Uterus (tissue), 4 donors: ENCODE data around the gene KCNMA1. TPM values are rescaled to one million over a fixed set of nuclear protein-coding genes. Genes with fewer than 3 reads are reported as not detected.

ENCODE experiments used
- DNase-seq, 2 donors: peaks; one replicate each; pipeline ENCODE4 v3.0.0-alpha.2; 2019 to 2020
- H3K27ac ChIP-seq, 2 donors: fragments of 200-600 bp; sonication (generic); 1 replicate in 1 of 2; 2 replicates in 1 of 2; pipeline ENCODE4 v1.5.1; 2016 to 2018
- H3K27me3 ChIP-seq, 2 donors: fragments of 200-600 bp; sonication (generic); one replicate each; pipeline ENCODE4 v1.5.1; 2018 to 2019; ENCODE audit warnings: control low read depth in 1 of 2
- H3K36me3 ChIP-seq, 2 donors: fragments of 200-600 bp; sonication (generic); one replicate each; pipeline ENCODE4 v1.5.1; 2019; ENCODE audit warnings: control low read depth in 1 of 2
- H3K4me1 ChIP-seq, 2 donors: fragments of 200-600 bp; sonication (generic); one replicate each; pipeline ENCODE4 v1.5.1; 2018 to 2019; ENCODE audit warnings: control low read depth in 1 of 2
- H3K4me3 ChIP-seq, 2 donors: fragments of 200-600 bp; sonication (generic); 1 replicate in 1 of 2; 2 replicates in 1 of 2; pipeline ENCODE4 v1.5.1; 2018 to 2019; ENCODE audit warnings: mild to moderate bottlenecking in 1 of 2
- H3K9me3 ChIP-seq, 2 donors: fragments of 200-600 bp; sonication (generic); one replicate each; pipeline ENCODE4 v1.5.1; 2019; ENCODE audit warnings: control low read depth in 1 of 2
- POLR2A ChIP-seq, 2 donors: fragments of 450-650 bp; IDR thresholded peaks; one replicate each; pipeline ENCODE4 v1.6.1; 2016; ENCODE audit warnings: antibody characterized with exemption in 2 of 2, mild to moderate bottlenecking in 1 of 2, moderate library complexity in 1 of 2
- intact Hi-C: fragments of 100-400 bp; cut with DNase I; formaldehyde crosslinking; loops from one replicate; pipeline ENCODE4 v1.15.1; 2023; ENCODE audit warnings: low total_unique reads
- total RNA-seq, 4 donors: library from RNA; depleted of rRNA in 3 of 4; stranded (reverse); fragments of >200 nt in 3 of 4; gene quantifications; one replicate each; pipeline versions ENCODE4 v1.1.0 to v1.2.4, GENCODE V29; 2014 to 2023
- TF ChIP-seq, protein P1 (sequence below), 4 experiments: fragments of 200-600 bp in 2 of 4; fragments of 450-650 bp in 2 of 4; sonication (generic) in 2 of 4; IDR thresholded peaks; one replicate each; pipeline ENCODE4 v1.5.1; 2016 to 2019; ENCODE audit warnings: antibody characterized with exemption in 4 of 4, mild to moderate bottlenecking in 2 of 4, moderate library complexity in 1 of 4
- donor health status: DM: yes; HTN: yes; CAD: no.

The KCNMA1 gene
- total RNA-seq, 4 donors from 2014 or later = 86.2 to 236 (median 164) TPM

- Histone ChIP-seq H3K9me3 (no peaks in the 10 kb centered on the region), H3K27ac (peak overlapping the region in 1 of 2 donors; percentile 44), H3K27me3 (no peaks in the 10 kb centered on the region), H3K4me1 (no peaks in the 10 kb centered on the region), H3K36me3 (no peaks in the 10 kb centered on the region), H3K4me3 (no peak overlapping the region)
- intact Hi-C loops = no loop called here
- TF ChIP-seq POLR2A (IDR thresholded peaks at IDR 0.05) = no peak
- TF ChIP-seq, protein P1, sequence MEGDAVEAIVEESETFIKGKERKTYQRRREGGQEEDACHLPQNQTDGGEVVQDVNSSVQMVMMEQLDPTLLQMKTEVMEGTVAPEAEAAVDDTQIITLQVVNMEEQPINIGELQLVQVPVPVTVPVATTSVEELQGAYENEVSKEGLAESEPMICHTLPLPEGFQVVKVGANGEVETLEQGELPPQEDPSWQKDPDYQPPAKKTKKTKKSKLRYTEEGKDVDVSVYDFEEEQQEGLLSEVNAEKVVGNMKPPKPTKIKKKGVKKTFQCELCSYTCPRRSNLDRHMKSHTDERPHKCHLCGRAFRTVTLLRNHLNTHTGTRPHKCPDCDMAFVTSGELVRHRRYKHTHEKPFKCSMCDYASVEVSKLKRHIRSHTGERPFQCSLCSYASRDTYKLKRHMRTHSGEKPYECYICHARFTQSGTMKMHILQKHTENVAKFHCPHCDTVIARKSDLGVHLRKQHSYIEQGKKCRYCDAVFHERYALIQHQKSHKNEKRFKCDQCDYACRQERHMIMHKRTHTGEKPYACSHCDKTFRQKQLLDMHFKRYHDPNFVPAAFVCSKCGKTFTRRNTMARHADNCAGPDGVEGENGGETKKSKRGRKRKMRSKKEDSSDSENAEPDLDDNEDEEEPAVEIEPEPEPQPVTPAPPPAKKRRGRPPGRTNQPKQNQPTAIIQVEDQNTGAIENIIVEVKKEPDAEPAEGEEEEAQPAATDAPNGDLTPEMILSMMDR (IDR thresholded peaks at IDR 0.05) = no peak
- DNase-seq = no peak
Measured at GRCh38 chr10:77613476-77614130, 24.0 kb downstream of the KCNMA1 start.

GRCh38 chr10:77611670-77612069 is 25.9 kb downstream of the KCNMA1 start:
- intact Hi-C loops = no loop called here
- Histone ChIP-seq H3K27ac (no peak overlapping the region), H3K36me3 (no peaks in the 10 kb centered on the region), H3K4me3 (no peak overlapping the region), H3K4me1 (no peaks in the 10 kb centered on the region), H3K9me3 (no peaks in the 10 kb centered on the region), H3K27me3 (no peaks in the 10 kb centered on the region)
- TF ChIP-seq, protein P1 (IDR thresholded peaks at IDR 0.05) = no peak
- TF ChIP-seq POLR2A (IDR thresholded peaks at IDR 0.05) = no peak
- no peak for DNase-seq

DNA sequence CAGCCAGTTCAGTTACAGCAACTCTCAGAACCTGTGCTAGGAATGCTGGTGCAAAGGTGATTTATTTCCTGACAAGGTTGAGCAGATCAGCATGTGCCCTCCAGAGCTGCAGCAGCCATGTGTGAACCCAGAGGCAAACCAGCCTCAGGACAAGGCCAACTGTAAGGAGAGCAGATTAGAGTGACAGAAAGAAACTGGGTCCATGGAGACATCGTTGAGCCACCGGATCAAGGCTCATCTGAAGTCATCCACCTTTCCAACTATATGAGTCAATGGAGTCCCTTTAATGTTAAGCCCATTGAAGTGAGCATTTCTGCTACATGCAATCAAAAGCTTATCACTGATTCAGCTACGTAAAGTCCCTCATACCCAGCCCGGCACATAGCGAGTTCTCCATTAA is 26.4 kb downstream of the KCNMA1 start:
- Histone ChIP-seq H3K9me3 (no peaks in the 10 kb centered on the region), H3K27me3 (no peaks in the 10 kb centered on the region), H3K4me3 (no peak overlapping the region), H3K36me3 (no peaks in the 10 kb centered on the region), H3K4me1 (no peaks in the 10 kb centered on the region), H3K27ac (no peak overlapping the region)
- TF ChIP-seq, protein P1 (IDR thresholded peaks at IDR 0.05) = no peak
- no peak for TF ChIP-seq POLR2A (IDR thresholded peaks at IDR 0.05)
- no peak for DNase-seq
- intact Hi-C loops = no loop called here

DNA sequence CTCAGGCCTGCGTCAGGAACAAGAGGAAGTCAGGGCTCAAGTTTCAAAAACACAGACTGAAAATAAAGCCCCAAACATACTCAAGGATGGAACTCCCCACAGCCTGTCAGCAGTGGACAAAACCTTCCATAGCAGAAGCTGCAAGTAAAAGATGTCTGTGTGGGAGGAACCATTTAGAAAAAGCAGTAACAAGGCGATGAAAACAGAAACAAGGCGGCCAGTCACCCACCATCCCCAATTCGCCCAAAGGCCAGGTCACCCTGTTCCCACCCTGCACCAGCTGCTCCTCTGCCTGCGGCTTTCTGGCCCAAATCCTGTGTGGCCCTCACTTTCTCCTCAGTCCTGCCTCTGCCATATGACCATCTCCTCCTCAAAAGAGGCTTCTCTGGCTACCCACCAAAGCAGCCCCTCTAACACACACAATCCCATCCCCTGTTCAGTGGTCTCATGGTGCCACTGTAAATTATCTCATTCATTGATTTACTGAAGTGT is 27.8 kb downstream of the KCNMA1 start:
- H3K4me1 ChIP-seq = no peaks in the 10 kb centered on the region
- no peaks in the 10 kb centered on the region for H3K9me3 ChIP-seq
- peak in 1 of 2 donors; percentile 30 for DNase-seq
- H3K27me3 ChIP-seq = no peaks in the 10 kb centered on the region
- H3K27ac ChIP-seq = peak overlapping the region; percentile 57 to 61
- no peaks in the 10 kb centered on the region for H3K36me3 ChIP-seq
- intact Hi-C loops = no loop called here
- TF ChIP-seq POLR2A (IDR thresholded peaks at IDR 0.05) = no peak
- TF ChIP-seq, protein P1 (IDR thresholded peaks at IDR 0.05) = no peak
- no peak overlapping the region for H3K4me3 ChIP-seq

DNA sequence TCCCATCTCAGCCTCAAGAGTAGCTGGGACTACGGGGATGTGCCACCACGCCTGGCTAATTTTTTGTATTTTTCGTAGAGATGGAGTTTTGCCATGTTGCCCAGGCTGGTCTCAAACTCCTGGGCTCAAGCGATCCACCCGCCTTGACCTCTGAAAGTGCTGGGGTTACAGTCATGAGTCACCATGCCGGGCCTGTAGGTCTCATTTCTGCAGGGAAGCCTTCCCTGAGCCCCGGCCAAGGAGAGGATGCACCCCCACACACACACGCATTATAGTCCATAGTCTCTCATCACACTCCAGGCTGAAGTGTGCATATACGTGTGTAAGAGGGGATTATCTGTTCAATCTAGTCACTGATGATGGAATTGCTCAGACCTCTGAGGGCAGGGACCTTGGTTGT is 29.3 kb downstream of the KCNMA1 start:
- Histone ChIP-seq H3K27me3 (no peaks in the 10 kb centered on the region), H3K27ac (no peak overlapping the region), H3K36me3 (no peaks in the 10 kb centered on the region), H3K4me1 (no peaks in the 10 kb centered on the region), H3K9me3 (no peaks in the 10 kb centered on the region), H3K4me3 (no peak overlapping the region)
- DNase-seq = peak in 1 of 2 donors; percentile 37
- no peak for TF ChIP-seq POLR2A (IDR thresholded peaks at IDR 0.05)
- TF ChIP-seq, protein P1 (IDR thresholded peaks at IDR 0.05) = no peak
- intact Hi-C loops = no loop called here
